ENCODE measurements around the gene CDR2. TPM values are rescaled to one million over a fixed set of nuclear protein-coding genes. Genes with fewer than 3 reads are reported as not detected.

Gene CDR2
- polyA plus RNA-seq, 3 donors: 2.5 to 5.9 (median 4.8) TPM

- Mint-ChIP-seq H3K27ac (no peak overlapping the region), H3K4me3 (no peak overlapping the region), H3K9me3 (peaks cover 0 to 2% (median 0%) of the 10 kb centered on the region in 7 donors), H3K27me3 (ENCODE audit: low read depth in 3 of 3) (peaks cover 0 to 3% (median 3%) of the 10 kb centered on the region in 3 donors), H3K4me1 (peaks cover 8% of the 10 kb centered on the region), H3K36me3 (peaks cover 8 to 13% of the 10 kb centered on the region in 2 donors)
- Histone ChIP-seq H3K4me2 (replicated peaks; ENCODE audit: extremely low read depth, low read length, poor library complexity, severe bottlenecking) (no peak overlapping the region), H2AFZ (ENCODE audit: insufficient read depth, low read depth, low read length, poor library complexity, severe bottlenecking) (no peak overlapping the region), H3K4me3 (replicated peaks in 1 of 3; ENCODE audit: low read depth in 2 of 3, low read length in 3 of 3) (no peak overlapping the region), H3K4me1 (ENCODE audit: control insufficient read depth in 1 of 2, insufficient read depth in 2 of 2, low read length in 2 of 2) (peaks cover 6 to 7% of the 10 kb centered on the region in 2 donors), H3K9ac (ENCODE audit: insufficient read depth, low read length, poor library complexity, severe bottlenecking) (no peak overlapping the region), H3K27ac (ENCODE audit: low read depth in 1 of 2, low read length in 2 of 2) (no peak overlapping the region), H3K27me3 (ENCODE audit: control insufficient read depth in 2 of 2, insufficient read depth in 2 of 2, low read length in 2 of 2) (no peaks in the 10 kb centered on the region), H3K79me2 (ENCODE audit: insufficient read depth, low read length) (no peaks in the 10 kb centered on the region), H3K36me3 (replicated peaks in 1 of 2; ENCODE audit: control insufficient read depth in 1 of 2, insufficient read depth in 2 of 2, low read length in 2 of 2) (no peaks in the 10 kb centered on the region), H4K20me1 (ENCODE audit: insufficient read depth, low read length) (no peaks in the 10 kb centered on the region), H3K9me3 (replicated peaks in 1 of 2; ENCODE audit: control insufficient read depth in 1 of 2, insufficient read depth in 1 of 2, low read length in 2 of 2) (no peaks in the 10 kb centered on the region)
- TF ChIP-seq, protein P1, sequence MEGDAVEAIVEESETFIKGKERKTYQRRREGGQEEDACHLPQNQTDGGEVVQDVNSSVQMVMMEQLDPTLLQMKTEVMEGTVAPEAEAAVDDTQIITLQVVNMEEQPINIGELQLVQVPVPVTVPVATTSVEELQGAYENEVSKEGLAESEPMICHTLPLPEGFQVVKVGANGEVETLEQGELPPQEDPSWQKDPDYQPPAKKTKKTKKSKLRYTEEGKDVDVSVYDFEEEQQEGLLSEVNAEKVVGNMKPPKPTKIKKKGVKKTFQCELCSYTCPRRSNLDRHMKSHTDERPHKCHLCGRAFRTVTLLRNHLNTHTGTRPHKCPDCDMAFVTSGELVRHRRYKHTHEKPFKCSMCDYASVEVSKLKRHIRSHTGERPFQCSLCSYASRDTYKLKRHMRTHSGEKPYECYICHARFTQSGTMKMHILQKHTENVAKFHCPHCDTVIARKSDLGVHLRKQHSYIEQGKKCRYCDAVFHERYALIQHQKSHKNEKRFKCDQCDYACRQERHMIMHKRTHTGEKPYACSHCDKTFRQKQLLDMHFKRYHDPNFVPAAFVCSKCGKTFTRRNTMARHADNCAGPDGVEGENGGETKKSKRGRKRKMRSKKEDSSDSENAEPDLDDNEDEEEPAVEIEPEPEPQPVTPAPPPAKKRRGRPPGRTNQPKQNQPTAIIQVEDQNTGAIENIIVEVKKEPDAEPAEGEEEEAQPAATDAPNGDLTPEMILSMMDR (IDR thresholded peaks at IDR 0.05): no peak
- WGBS (ENCODE audit: insufficient coverage): 29% methylated on average over 1 of the region's 1 CpG
- intact Hi-C loops (cut with micrococcal nuclease): no loop called here
- no peak for DNase-seq
Measured at GRCh38 chr16:22397464-22397863, 23.0 kb upstream of the CDR2 start.

- H3K9me3 ChIP-seq (replicated peaks in 1 of 2; ENCODE audit: control insufficient read depth in 1 of 2, insufficient read depth in 1 of 2, low read length in 2 of 2): no peaks in the 10 kb centered on the region
- H3K36me3 ChIP-seq (replicated peaks in 1 of 2; ENCODE audit: control insufficient read depth in 1 of 2, insufficient read depth in 2 of 2, low read length in 2 of 2): no peaks in the 10 kb centered on the region
- H3K27ac ChIP-seq (ENCODE audit: low read depth in 1 of 2, low read length in 2 of 2): no peak overlapping the region
- no peak overlapping the region for H3K4me3 ChIP-seq (replicated peaks in 1 of 3; ENCODE audit: low read depth in 2 of 3, low read length in 3 of 3)
- H2AFZ ChIP-seq (ENCODE audit: insufficient read depth, low read depth, low read length, poor library complexity, severe bottlenecking): no peak overlapping the region
- H3K9me3 Mint-ChIP-seq: peaks cover 0 to 2% (median 0%) of the 10 kb centered on the region in 7 donors
- no peaks in the 10 kb centered on the region for H3K79me2 ChIP-seq (ENCODE audit: insufficient read depth, low read length)
- peaks cover 5% of the 10 kb centered on the region for H3K4me1 Mint-ChIP-seq
- WGBS (ENCODE audit: insufficient coverage): 92% methylated on average over 2 of the region's 4 CpGs
- H3K9ac ChIP-seq (ENCODE audit: insufficient read depth, low read length, poor library complexity, severe bottlenecking): no peak overlapping the region
- peaks cover 8 to 13% of the 10 kb centered on the region in 2 donors for H3K36me3 Mint-ChIP-seq
- DNase-seq: no peak
- H3K27me3 Mint-ChIP-seq (ENCODE audit: low read depth in 3 of 3): peaks cover 0 to 3% (median 3%) of the 10 kb centered on the region in 3 donors
- H3K4me3 Mint-ChIP-seq: no peak overlapping the region
- H3K27me3 ChIP-seq (ENCODE audit: control insufficient read depth in 2 of 2, insufficient read depth in 2 of 2, low read length in 2 of 2): no peaks in the 10 kb centered on the region
- H3K27ac Mint-ChIP-seq: peak overlapping the region in 2 of 7 donors; percentile 54 to 69
- H3K4me2 ChIP-seq (replicated peaks; ENCODE audit: extremely low read depth, low read length, poor library complexity, severe bottlenecking): no peak overlapping the region
- H4K20me1 ChIP-seq (ENCODE audit: insufficient read depth, low read length): no peaks in the 10 kb centered on the region
- H3K4me1 ChIP-seq (ENCODE audit: control insufficient read depth in 1 of 2, insufficient read depth in 2 of 2, low read length in 2 of 2): peaks cover 4 to 5% of the 10 kb centered on the region in 2 donors
- intact Hi-C loops (cut with micrococcal nuclease): no loop called here
- TF ChIP-seq, protein P1 (IDR thresholded peaks at IDR 0.05): no peak
Measured at GRCh38 chr16:22395960-22396359, 21.5 kb upstream of the CDR2 start.
